HepG2 (cell line): ENCODE results near the gene WNT1. TPM values are rescaled to one million over a fixed set of nuclear protein-coding genes. Genes with fewer than 3 reads are reported as not detected.

Source experiments
- NFKB2 ChIP-seq: sonication (generic); formaldehyde crosslinking; IDR thresholded peaks from 2 replicates; pipeline ENCODE4 v1.4.0; 2020; ENCODE audit warnings: missing genetic modification reagents, borderline replicate concordance
- polyA plus RNA-seq, 8 experiments: library from polyadenylated mRNA; depleted of rRNA in 3 of 8; stranded (reverse) in 7 of 8; unstranded in 1 of 8; fragments of >200 nt; fragmentation: Illumina TruSeq in 4 of 8; extraction: Trizol in 4 of 8; gene quantifications; 2 replicates each; pipeline versions ENCODE4 v1.2.1 to v1.2.3, GENCODE V29; 2011 to 2016; ENCODE audit warnings: low read depth in 4 of 8, missing spikeins in 1 of 8, mixed read lengths in 1 of 8; ENCODE audit not compliant: insufficient read depth in 1 of 8
- total RNA-seq, 5 experiments: library from RNA; depleted of rRNA; stranded (reverse); fragments of >200 nt; fragmentation: Illumina TruSeq; extraction: Trizol; gene quantifications; 2 replicates each; pipeline ENCODE4 v1.2.3, GENCODE V29; 2016; ENCODE audit warnings: low read depth in 1 of 5
- TF ChIP-seq, protein P1 (sequence below): sonication (generic); formaldehyde crosslinking; IDR thresholded peaks from one replicate; pipeline ENCODE4 v1.5.1; 2020; ENCODE audit warnings: mild to moderate bottlenecking, missing genetic modification reagents; ENCODE audit errors: not compliant biosample characterization
- TF ChIP-seq, protein P2 (sequence below): sonication (generic); formaldehyde crosslinking; IDR thresholded peaks from 2 replicates; pipeline ENCODE4 v1.5.0; 2020; ENCODE audit warnings: missing genetic modification reagents
- TF ChIP-seq, protein P3 (sequence below): sonication (generic); formaldehyde crosslinking; IDR thresholded peaks from 2 replicates; pipeline ENCODE4 v1.4.0; 2020; ENCODE audit warnings: mild to moderate bottlenecking, missing genetic modification reagents
- TF ChIP-seq, protein P4 (sequence below): sonication (generic); formaldehyde crosslinking; IDR thresholded peaks from 2 replicates; pipeline ENCODE4 v1.4.0; 2020; ENCODE audit warnings: mild to moderate bottlenecking, missing genetic modification reagents

The WNT1 gene
- total and polyA plus RNA-seq, 2 of the 13 experiments (the other 11 are each of a cell fraction or from before 2014, with no cell fraction given) = not detected

DNA sequence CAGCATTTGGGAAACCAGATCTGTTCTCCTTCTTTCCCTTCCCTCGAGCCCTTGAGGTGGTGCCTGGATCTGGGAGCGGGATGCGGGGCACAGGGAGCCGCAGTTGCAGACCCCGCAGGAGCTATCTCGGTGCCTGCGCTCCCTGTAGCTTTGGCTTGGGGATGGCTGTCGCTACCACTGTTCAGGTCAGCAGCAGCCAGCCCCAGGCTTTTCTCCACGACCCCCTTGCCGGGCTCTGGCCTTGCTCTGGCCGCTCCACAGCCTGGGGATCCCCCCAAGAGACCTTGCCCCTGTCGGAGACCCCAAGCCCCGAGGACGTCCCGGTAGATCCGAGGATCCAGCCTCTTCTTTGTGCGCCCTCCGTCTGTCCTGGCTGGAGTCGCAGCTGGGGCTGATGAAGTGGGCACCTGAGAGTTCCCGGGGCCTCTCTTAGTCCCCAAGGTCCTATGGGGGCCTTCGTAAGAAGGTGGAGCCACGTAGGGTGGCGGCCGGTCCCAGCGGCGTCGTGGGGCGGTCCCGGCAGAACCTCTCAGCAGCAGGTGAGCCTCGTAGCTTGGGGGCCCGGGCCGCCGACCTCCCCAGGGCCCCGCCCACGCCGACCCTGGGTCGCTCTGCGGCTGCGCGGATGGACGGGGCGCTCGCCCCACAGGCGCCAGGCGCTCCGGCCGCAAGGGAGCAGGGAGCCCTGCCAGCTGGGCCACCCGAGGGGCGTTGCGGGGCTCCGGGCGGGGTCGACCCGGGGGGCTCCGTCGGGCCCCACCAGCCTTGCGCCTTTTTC lies 19.8 kb downstream of the WNT1 start (continued):
- TF ChIP-seq, protein P1, sequence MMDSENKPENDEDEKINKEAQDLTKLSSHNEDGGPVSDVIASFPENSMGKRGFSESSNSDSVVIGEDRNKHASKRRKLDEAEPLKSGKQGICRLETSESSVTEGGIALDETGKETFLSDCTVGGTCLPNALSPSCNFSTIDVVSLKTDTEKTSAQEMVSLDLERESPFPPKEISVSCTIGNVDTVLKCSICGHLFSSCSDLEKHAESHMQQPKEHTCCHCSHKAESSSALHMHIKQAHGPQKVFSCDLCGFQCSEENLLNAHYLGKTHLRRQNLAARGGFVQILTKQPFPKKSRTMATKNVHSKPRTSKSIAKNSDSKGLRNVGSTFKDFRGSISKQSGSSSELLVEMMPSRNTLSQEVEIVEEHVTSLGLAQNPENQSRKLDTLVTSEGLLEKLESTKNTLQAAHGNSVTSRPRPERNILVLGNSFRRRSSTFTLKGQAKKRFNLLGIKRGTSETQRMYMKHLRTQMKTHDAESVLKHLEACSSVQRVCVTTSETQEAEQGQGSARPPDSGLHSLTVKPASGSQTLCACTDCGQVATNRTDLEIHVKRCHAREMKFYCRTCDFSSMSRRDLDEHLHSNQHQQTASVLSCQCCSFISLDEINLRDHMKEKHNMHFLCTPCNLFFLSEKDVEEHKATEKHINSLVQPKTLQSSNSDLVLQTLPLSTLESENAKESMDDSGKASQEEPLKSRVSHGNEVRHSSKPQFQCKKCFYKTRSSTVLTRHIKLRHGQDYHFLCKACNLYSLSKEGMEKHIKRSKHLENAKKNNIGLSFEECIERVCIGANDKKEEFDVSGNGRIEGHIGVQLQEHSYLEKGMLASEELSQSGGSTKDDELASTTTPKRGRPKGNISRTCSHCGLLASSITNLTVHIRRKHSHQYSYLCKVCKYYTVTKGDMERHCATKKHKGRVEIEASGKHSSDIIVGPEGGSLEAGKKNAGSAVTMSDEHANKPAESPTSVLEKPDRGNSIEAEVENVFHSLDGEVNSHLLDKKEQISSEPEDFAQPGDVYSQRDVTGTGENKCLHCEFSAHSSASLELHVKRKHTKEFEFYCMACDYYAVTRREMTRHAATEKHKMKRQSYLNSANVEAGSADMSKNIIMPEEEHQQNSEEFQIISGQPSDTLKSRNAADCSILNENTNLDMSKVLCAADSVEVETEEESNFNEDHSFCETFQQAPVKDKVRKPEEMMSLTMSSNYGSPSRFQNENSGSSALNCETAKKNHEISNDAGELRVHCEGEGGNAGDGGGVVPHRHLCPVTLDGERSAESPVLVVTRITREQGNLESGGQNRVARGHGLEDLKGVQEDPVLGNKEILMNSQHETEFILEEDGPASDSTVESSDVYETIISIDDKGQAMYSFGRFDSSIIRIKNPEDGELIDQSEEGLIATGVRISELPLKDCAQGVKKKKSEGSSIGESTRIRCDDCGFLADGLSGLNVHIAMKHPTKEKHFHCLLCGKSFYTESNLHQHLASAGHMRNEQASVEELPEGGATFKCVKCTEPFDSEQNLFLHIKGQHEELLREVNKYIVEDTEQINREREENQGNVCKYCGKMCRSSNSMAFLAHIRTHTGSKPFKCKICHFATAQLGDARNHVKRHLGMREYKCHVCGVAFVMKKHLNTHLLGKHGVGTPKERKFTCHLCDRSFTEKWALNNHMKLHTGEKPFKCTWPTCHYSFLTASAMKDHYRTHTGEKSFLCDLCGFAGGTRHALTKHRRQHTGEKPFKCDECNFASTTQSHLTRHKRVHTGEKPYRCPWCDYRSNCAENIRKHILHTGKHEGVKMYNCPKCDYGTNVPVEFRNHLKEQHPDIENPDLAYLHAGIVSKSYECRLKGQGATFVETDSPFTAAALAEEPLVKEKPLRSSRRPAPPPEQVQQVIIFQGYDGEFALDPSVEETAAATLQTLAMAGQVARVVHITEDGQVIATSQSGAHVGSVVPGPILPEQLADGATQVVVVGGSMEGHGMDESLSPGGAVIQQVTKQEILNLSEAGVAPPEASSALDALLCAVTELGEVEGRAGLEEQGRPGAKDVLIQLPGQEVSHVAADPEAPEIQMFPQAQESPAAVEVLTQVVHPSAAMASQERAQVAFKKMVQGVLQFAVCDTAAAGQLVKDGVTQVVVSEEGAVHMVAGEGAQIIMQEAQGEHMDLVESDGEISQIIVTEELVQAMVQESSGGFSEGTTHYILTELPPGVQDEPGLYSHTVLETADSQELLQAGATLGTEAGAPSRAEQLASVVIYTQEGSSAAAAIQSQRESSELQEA (CRISPR knock-in tag) = no peak
- TF ChIP-seq, protein P2, sequence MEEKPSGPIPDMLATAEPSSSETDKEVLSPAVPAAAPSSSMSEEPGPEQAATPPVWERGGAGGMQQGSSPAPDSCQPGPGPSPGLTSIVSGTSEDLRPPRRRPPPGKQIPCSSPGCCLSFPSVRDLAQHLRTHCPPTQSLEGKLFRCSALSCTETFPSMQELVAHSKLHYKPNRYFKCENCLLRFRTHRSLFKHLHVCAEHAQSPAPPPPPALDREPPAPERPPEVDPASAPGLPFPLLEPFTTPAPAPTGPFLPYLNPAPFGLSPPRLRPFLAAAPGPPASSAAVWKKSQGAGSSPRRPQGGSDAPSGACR = 0 out of 2 replicates have a peak, but pooled peaks have one; percentile 7
- TF ChIP-seq, protein P3, sequence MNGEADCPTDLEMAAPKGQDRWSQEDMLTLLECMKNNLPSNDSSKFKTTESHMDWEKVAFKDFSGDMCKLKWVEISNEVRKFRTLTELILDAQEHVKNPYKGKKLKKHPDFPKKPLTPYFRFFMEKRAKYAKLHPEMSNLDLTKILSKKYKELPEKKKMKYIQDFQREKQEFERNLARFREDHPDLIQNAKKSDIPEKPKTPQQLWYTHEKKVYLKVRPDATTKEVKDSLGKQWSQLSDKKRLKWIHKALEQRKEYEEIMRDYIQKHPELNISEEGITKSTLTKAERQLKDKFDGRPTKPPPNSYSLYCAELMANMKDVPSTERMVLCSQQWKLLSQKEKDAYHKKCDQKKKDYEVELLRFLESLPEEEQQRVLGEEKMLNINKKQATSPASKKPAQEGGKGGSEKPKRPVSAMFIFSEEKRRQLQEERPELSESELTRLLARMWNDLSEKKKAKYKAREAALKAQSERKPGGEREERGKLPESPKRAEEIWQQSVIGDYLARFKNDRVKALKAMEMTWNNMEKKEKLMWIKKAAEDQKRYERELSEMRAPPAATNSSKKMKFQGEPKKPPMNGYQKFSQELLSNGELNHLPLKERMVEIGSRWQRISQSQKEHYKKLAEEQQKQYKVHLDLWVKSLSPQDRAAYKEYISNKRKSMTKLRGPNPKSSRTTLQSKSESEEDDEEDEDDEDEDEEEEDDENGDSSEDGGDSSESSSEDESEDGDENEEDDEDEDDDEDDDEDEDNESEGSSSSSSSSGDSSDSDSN (CRISPR knock-in tag) = no peak; the same call in 1 of the 2 replicates
- TF ChIP-seq, protein P4, sequence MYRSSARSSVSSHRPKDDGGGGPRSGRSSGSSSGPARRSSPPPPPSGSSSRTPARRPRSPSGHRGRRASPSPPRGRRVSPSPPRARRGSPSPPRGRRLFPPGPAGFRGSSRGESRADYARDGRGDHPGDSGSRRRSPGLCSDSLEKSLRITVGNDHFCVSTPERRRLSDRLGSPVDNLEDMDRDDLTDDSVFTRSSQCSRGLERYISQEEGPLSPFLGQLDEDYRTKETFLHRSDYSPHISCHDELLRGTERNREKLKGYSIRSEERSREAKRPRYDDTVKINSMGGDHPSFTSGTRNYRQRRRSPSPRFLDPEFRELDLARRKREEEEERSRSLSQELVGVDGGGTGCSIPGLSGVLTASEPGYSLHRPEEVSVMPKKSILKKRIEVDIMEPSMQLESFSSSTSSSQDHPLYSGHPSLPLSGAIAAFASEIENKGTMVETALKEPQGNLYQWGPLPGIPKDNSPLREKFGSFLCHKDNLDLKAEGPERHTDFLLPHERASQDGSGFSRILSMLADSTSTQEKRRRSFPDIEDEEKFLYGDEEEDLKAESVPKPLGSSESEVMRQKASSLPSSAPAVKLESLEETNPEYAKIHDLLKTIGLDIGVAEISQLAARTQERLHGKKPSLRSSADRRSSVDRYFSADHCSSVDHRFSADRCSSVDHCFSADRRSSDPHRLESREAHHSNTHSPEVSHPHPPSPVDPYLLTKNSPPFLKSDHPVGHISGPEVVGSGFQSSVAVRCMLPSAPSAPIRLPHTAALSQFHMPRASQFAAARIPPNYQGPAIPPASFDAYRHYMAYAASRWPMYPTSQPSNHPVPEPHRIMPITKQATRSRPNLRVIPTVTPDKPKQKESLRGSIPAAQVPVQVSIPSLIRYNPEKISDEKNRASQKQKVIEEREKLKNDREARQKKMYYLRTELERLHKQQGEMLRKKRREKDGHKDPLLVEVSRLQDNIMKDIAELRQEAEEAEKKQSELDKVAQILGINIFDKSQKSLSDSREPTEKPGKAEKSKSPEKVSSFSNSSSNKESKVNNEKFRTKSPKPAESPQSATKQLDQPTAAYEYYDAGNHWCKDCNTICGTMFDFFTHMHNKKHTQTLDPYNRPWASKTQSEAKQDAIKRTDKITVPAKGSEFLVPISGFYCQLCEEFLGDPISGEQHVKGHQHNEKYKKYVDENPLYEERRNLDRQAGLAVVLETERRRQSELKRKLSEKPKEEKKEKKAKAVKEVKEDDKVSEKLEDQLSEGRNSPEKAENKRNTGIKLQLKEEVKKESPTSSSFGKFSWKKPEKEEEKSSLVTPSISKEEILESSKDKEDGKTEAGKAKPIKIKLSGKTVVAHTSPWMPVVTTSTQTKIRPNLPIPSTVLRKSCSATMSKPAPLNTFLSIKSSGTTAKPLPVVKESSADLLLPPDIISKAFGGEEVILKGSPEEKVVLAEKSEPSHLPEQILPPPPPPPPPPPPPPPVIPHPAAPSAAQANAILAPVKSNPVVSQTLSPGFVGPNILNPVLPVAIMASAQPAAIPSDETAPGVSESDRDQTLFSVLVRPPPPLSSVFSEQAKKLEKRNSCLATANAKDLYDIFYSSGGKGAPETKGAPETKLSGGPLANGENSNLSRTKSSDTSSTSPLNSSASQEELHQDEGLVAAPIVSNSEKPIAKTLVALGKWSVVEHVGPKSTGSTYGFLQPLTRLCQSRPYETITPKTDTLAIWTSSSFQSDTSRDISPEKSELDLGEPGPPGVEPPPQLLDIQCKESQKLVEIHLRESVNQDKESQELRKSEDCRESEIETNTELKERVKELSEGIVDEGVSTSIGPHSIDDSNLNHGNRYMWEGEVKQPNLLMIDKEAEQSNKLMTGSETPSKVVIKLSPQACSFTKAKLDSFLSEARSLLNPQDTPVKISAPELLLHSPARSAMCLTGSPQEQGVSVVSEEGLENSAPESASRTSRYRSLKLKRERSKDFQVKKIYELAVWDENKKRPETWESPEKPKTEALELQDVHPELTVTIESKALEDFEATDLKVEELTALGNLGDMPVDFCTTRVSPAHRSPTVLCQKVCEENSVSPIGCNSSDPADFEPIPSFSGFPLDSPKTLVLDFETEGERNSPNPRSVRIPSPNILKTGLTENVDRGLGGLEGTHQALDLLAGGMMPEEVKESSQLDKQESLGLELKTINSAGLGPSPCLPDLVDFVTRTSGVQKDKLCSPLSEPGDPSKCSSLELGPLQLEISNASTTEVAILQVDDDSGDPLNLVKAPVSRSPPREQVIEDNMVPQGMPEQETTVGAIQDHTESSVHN (CRISPR knock-in tag) = no peak
- 0 out of 2 replicates have a peak, but pooled peaks have one; percentile 2 for TF ChIP-seq NFKB2 (CRISPR knock-in tag)
